SK-N-MC (cell line): ENCODE measurements around the gene RGS8.

ENCODE experiments used
- DNase-seq: peaks from one replicate; pipeline ENCODE4 v3.0.0-alpha.2; 2011; ENCODE audit warnings: low read depth, low spot score
- H3K27ac ChIP-seq: fragments of 200-600 bp; sonication (generic); 2 replicates; pipeline ENCODE4 v1.5.1; 2016; ENCODE audit warnings: mixed run types
- H3K36me3 ChIP-seq: fragments of 200-600 bp; sonication (generic); 2 replicates; pipeline ENCODE4 v1.6.1; 2017; ENCODE audit warnings: antibody characterized with exemption, low read length, mixed read lengths; ENCODE audit not compliant: insufficient read depth
- H3K4me3 ChIP-seq: fragments of 200-600 bp; sonication (generic); 2 replicates; pipeline ENCODE4 v1.5.1; 2016
- H3K9ac ChIP-seq: fragments of 200-600 bp; sonication (generic); 2 replicates; pipeline ENCODE4 v1.8.0; 2017; ENCODE audit warnings: mixed run types, mixed read lengths; ENCODE audit not compliant: insufficient read length
- H3K9me3 ChIP-seq: fragments of 200-600 bp; sonication (generic); 2 replicates; pipeline ENCODE4 v1.6.1; 2017; ENCODE audit warnings: low read depth, mild to moderate bottlenecking, antibody characterized with exemption, low read length, moderate library complexity, mixed read lengths
- EZH2 ChIP-seq: fragments of 200-600 bp; sonication (generic); IDR thresholded peaks from one replicate; pipeline ENCODE4 v1.6.1; 2017; ENCODE audit warnings: antibody characterized with exemption
- FOXP2 ChIP-seq: optimal IDR thresholded peaks from 2 replicates; pipeline ENCODE3; 2011; ENCODE audit warnings: mild to moderate bottlenecking, moderate library complexity; ENCODE audit not compliant: insufficient read depth; ENCODE audit errors: extremely low read length, control extremely low read depth
- POLR2AphosphoS5 ChIP-seq: IDR thresholded peaks from 2 replicates; pipeline ENCODE4 v1.6.1; 2012; ENCODE audit warnings: mild to moderate bottlenecking, low read depth, low read length, borderline replicate concordance

Gene RGS8

DNA sequence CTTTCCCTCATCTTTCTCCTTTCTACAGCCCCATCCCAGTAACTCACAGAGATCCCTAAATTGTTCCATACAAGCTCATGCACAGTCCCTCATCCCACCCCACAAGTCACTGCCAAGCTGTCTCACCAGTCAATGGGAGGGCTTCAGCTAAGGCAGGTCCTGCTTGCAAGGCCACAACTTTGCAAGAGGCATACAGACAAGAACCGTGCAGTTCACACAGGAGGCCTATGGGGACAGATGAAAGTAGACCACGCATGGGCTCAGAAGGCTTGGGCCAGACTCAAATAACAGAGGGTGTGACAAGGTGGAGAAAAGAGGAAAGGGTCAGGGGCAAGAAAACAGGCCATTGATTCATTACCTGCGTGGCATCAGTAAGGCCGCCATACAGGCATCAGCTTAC is 15.1 kb downstream of the RGS8 start:
- H3K36me3 ChIP-seq, result no peaks in the 10 kb centered on the region
- no peak overlapping the region for H3K27ac ChIP-seq
- DNase-seq, result no peak
- no peak overlapping the region for H3K4me3 ChIP-seq
- no peak overlapping the region for H3K9ac ChIP-seq
- no peaks in the 10 kb centered on the region for H3K9me3 ChIP-seq
- TF ChIP-seq POLR2AphosphoS5, result no peak
- no peak for TF ChIP-seq FOXP2
- TF ChIP-seq EZH2, result no peak

DNA sequence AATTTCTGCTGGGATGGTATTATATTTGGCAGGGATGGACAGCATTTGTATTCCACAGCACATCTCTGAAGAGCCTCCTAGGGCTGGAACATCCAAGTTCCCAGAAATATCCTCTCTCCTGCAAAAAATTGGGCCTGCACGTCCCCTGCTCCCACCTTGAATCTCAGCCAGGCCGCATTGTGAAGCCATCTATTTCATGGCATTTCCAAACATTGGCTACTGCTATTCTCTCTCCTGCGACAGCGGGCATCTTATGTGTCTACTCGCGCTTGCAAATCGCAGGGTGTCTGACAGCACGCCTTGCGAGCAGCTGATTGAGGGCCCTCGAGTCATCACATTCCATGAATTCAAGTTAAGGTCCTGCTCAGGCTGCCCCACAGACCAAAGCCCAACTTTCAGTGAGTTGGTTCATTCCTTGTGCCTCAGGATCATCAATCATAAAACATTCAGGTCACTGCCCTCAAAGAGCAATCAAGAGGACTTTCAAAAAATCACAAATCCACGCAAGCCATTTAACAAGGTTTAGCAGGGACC is 15.8 kb downstream of the RGS8 start:
- Histone ChIP-seq H3K9ac (no peak overlapping the region), H3K4me3 (no peak overlapping the region), H3K9me3 (no peaks in the 10 kb centered on the region), H3K36me3 (no peaks in the 10 kb centered on the region), H3K27ac (no peak overlapping the region)
- no peak for DNase-seq
- TF ChIP-seq EZH2, result no peak
- TF ChIP-seq POLR2AphosphoS5, result no peak
- TF ChIP-seq FOXP2, result no peak

DNA sequence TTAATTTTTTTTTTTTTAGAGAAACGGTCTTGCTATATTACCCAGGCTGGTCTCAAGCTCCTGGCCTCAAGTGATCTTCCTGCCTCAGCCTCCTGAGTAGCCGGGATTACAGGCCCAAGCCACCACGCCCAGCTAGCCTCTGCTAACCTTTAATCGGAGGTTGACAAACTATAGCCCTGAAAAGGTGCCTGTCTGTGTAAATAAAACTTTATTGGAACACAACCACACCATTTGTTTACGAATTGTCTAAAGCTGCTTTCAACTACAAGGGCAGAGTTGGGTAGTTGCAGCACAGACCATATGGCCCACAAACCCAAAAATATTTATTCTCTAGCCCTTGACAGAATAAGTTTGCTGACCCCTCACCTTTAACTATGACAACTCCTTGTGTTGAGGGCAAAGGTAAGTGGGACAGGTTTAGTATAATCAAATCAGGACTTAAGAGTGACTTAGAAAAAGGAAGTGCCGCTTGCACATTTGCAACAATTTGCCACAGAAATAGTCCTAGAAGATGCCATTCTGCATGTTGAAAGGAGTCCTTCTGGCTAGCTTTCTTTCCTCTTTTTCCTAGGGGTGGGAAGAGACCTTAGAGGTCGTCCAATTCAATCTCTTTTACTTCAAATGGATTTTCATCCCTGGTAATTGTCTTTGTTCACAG is 16.4 kb downstream of the RGS8 start:
- TF ChIP-seq POLR2AphosphoS5, result no peak
- TF ChIP-seq EZH2, result no peak
- TF ChIP-seq FOXP2, result no peak

DNA sequence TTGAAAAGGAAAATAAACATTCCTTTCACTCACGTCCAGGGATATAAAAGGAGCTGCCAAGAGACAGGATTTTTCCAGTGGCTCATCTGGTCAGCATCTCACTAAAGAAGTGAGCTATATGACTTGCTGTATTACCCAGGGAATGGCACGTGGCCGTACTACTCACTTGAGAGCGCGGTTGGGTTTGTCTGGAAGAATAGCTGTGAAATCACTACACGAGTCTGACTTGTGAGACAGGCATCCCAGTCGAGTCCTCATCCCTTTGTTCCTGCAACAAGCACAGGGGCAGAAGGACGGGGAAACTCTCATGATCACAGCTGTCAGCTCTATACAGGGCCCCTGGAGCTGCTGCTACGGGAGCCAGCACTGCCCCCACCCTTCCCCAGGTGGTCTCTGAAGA is 17.7 kb downstream of the RGS8 start:
- no peak overlapping the region for H3K27ac ChIP-seq
- H3K9ac ChIP-seq, result no peak overlapping the region
- no peaks in the 10 kb centered on the region for H3K9me3 ChIP-seq
- TF ChIP-seq FOXP2 (no peak), POLR2AphosphoS5 (no peak), EZH2 (no peak)
- no peak overlapping the region for H3K4me3 ChIP-seq
- H3K36me3 ChIP-seq, result no peaks in the 10 kb centered on the region
- no peak for DNase-seq

More for the DNA sequence above, 16.4 kb downstream of the RGS8 start:
- Histone ChIP-seq H3K9ac (no peak overlapping the region), H3K9me3 (no peaks in the 10 kb centered on the region), H3K4me3 (no peak overlapping the region), H3K27ac (no peak overlapping the region), H3K36me3 (no peaks in the 10 kb centered on the region)
- DNase-seq, result no peak

DNA sequence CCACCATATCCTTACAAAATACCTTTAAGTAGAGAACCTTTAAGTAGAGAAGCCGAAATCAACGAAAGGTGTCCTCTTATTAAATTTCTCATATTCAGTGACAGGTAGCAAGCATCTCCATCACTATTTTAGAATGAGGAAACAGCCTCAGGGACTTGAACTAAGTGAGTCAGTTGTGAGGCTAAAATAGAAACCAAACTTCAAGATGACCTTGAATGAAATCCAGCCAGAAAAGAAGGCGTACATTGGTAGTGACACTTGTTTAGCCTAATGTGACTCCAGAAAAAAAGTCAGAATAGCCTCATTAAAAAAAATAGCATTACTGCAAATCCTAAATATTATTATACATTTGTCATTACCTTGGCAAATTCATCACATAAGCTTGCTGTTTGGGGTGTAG is 20.1 kb downstream of the RGS8 start:
- H3K27ac ChIP-seq, result no peak overlapping the region
- DNase-seq, result no peak
- H3K9me3 ChIP-seq, result no peaks in the 10 kb centered on the region
- H3K36me3 ChIP-seq, result no peaks in the 10 kb centered on the region
- no peak overlapping the region for H3K9ac ChIP-seq
- TF ChIP-seq POLR2AphosphoS5 (no peak), FOXP2 (no peak)
- no peak overlapping the region for H3K4me3 ChIP-seq

DNA sequence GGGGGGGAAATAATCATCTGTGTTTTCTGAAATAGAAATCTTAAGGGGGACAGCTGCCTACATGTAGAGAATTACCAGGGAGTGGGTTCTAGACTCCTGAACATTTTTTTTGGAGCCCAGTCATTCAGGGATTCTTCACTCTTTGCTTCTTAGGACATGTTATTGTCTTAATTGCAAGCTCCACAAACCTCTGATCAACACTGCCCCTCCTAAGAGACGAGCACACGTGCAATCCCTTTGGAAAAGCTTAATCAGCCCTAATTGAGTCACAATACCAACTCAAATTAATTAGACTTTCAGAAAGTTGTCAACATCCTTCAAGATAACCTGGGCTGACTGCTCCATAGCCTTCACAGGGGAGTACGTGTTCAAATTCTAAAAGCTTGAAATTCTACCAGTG is 21.4 kb downstream of the RGS8 start:
- DNase-seq, result no peak
- no peaks in the 10 kb centered on the region for H3K9me3 ChIP-seq
- no peak overlapping the region for H3K9ac ChIP-seq
- TF ChIP-seq EZH2 (no peak), POLR2AphosphoS5 (no peak), FOXP2 (no peak)
- no peaks in the 10 kb centered on the region for H3K36me3 ChIP-seq
- no peak overlapping the region for H3K27ac ChIP-seq
- H3K4me3 ChIP-seq, result no peak overlapping the region

DNA sequence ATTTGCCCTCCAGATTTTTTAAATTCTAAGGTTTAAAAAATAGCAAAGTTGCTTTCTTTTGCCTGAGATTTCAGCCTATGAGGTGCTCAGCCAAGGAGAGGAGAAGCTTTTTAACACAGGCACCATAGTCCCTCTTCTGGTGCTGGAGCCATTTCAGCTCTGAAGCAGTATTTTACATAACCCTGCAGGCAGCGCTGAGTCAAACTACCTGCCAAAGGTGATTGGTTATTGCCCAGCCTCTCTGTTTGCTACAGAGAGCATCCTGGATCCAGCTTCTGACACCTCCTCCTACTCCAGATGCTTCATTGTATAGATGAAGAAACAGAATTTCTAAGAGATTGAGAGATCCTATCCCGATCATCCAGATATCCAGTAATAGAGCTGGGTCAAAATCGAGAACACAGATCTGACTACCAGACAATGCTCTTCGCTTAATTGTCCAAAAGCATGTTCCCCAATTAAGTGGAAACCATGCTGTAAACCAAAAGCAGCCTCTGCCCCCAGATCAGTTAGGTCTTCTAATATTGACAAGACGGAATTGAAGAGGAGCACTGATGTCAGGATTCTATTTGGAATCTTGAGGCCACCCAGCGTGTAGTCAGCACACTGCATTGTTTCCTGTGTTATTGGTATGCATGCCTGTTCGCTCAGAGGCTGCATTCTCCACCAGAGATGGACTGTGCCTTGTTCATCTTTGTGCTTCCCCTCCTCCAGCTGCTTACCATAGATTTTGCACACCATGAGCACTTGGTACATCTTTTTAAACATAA is 22.1 kb downstream of the RGS8 start:
- no peak overlapping the region for H3K9ac ChIP-seq
- H3K27ac ChIP-seq, result no peak overlapping the region
- no peak for DNase-seq
- no peak overlapping the region for H3K4me3 ChIP-seq
- TF ChIP-seq EZH2 (no peak), FOXP2 (no peak), POLR2AphosphoS5 (no peak)
- H3K36me3 ChIP-seq, result no peaks in the 10 kb centered on the region
- H3K9me3 ChIP-seq, result no peaks in the 10 kb centered on the region

DNA sequence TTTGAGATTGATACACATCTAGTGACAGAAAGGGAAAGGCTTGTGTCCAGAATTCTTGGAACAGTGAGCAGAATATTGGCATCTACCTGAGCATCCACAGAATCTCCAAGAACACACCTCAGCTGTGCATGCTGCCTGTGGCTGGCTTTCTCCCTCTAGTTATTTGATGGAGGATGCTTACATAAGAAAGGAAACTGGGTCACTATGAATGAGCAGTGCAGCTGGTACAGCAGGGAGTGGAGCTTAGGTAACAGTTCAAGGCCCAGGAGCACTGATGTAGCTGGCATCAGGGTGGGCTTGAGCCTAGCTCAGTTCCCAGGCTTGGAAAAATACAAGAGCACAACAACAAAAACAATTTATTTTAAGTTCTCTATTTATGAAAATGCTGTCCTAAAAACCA is 26.3 kb downstream of the RGS8 start:
- no peak overlapping the region for H3K9ac ChIP-seq
- H3K36me3 ChIP-seq, result no peaks in the 10 kb centered on the region
- TF ChIP-seq POLR2AphosphoS5, result no peak
- no peak for TF ChIP-seq FOXP2
- TF ChIP-seq EZH2, result no peak
- no peak for DNase-seq
- H3K27ac ChIP-seq, result no peak overlapping the region
- no peak overlapping the region for H3K4me3 ChIP-seq
- H3K9me3 ChIP-seq, result no peaks in the 10 kb centered on the region
